HepG2 (cell line): ENCODE data around the gene KATNB1. TPM values are rescaled to one million over a fixed set of nuclear protein-coding genes. Genes with fewer than 3 reads are reported as not detected.

Experiments used
- CBX5 ChIP-seq: sonication (generic); formaldehyde crosslinking; IDR thresholded peaks from 2 replicates; pipeline ENCODE4 v1.4.0; 2020; ENCODE audit warnings: missing genetic modification reagents, borderline replicate concordance
- CENPBD1 ChIP-seq: sonication (generic); formaldehyde crosslinking; IDR thresholded peaks from 2 replicates; pipeline ENCODE4 v1.8.0; 2022; ENCODE audit warnings: missing genetic modification reagents, low read depth, mild to moderate bottlenecking, borderline replicate concordance
- GMEB1 ChIP-seq: sonication (generic); formaldehyde crosslinking; IDR thresholded peaks from 2 replicates; pipeline ENCODE4 v1.5.1; 2020; ENCODE audit warnings: missing genetic modification reagents, mild to moderate bottlenecking, borderline replicate concordance
- KDM5A ChIP-seq: fragments of 200-600 bp; sonication (generic); IDR thresholded peaks from 2 replicates; pipeline ENCODE4 v1.7.0; 2018; ENCODE audit warnings: antibody characterized with exemption, mild to moderate bottlenecking, low read length, borderline replicate concordance
- MAFF ChIP-seq: IDR thresholded peaks from 2 replicates; pipeline ENCODE4 v1.6.1; 2011; ENCODE audit warnings: low read depth, low read length, improper control_type of control experiment
- NRL ChIP-seq: sonication (generic); formaldehyde crosslinking; IDR thresholded peaks from 2 replicates; pipeline ENCODE4 v1.5.0; 2020; ENCODE audit warnings: missing genetic modification reagents, mild to moderate bottlenecking, moderate library complexity, borderline replicate concordance
- PHB2 ChIP-seq: fragments of 450-650 bp; IDR thresholded peaks from 2 replicates; pipeline ENCODE4 v1.6.1; 2018; ENCODE audit not compliant: partially characterized antibody
- SOX5 ChIP-seq: IDR thresholded peaks from 2 replicates; pipeline ENCODE4 v1.6.1; 2016; ENCODE audit warnings: borderline replicate concordance
- TMF1 ChIP-seq: sonication (generic); formaldehyde crosslinking; IDR thresholded peaks from 2 replicates; pipeline ENCODE4 v1.8.1; 2022; ENCODE audit warnings: low read depth, missing genetic modification reagents
- ZNF414 ChIP-seq: sonication (generic); formaldehyde crosslinking; IDR thresholded peaks from 2 replicates; pipeline ENCODE4 v1.5.0; 2020; ENCODE audit warnings: missing genetic modification reagents
- ZNF513 ChIP-seq: sonication (generic); formaldehyde crosslinking; conservative IDR thresholded peaks from 2 replicates; pipeline ENCODE4 v1.5.0; 2020; ENCODE audit warnings: missing genetic modification reagents
- ZNF589 ChIP-seq: sonication (generic); formaldehyde crosslinking; conservative IDR thresholded peaks from 2 replicates; pipeline ENCODE4 v1.8.0; 2022; ENCODE audit warnings: mild to moderate bottlenecking, moderate library complexity, missing genetic modification reagents
- ZNF788 ChIP-seq: sonication (generic); formaldehyde crosslinking; IDR thresholded peaks from 2 replicates; pipeline ENCODE4 v1.5.0; 2020; ENCODE audit warnings: mild to moderate bottlenecking, missing genetic modification reagents, borderline replicate concordance
- polyA plus RNA-seq, 8 experiments: library from polyadenylated mRNA; depleted of rRNA in 3 of 8; stranded (reverse) in 7 of 8; unstranded in 1 of 8; fragments of >200 nt; fragmentation: Illumina TruSeq in 4 of 8; extraction: Trizol in 4 of 8; gene quantifications; 2 replicates each; pipeline versions ENCODE4 v1.2.1 to v1.2.3, GENCODE V29; 2011 to 2016; ENCODE audit warnings: low read depth in 4 of 8, missing spikeins in 1 of 8, mixed read lengths in 1 of 8; ENCODE audit not compliant: insufficient read depth in 1 of 8
- total RNA-seq, 5 experiments: library from RNA; depleted of rRNA; stranded (reverse); fragments of >200 nt; fragmentation: Illumina TruSeq; extraction: Trizol; gene quantifications; 2 replicates each; pipeline ENCODE4 v1.2.3, GENCODE V29; 2016; ENCODE audit warnings: low read depth in 1 of 5
- TF ChIP-seq, protein P1 (sequence below): sonication (generic); formaldehyde crosslinking; IDR thresholded peaks from 2 replicates; pipeline ENCODE4 v1.4.0; 2020; ENCODE audit warnings: missing genetic modification reagents
- TF ChIP-seq, protein P2 (sequence below): sonication (generic); formaldehyde crosslinking; IDR thresholded peaks from 2 replicates; pipeline ENCODE4 v1.8.1; 2023; ENCODE audit warnings: mild to moderate bottlenecking, inconsistent platforms, moderate library complexity, missing genetic modification reagents, borderline replicate concordance

Gene KATNB1
- total and polyA plus RNA-seq, 2 of the 13 experiments (the other 11 are each of a cell fraction or from before 2014, with no cell fraction given), result 31.5 to 43.5 TPM

- TF ChIP-seq KDM5A (no peak), SOX5 (CRISPR knock-in tag) (no peak), TMF1 (no peak), ZNF788 (CRISPR knock-in tag) (no peak), CBX5 (CRISPR knock-in tag) (no peak), ZNF513 (no peak), NRL (CRISPR knock-in tag) (no peak), CENPBD1 (CRISPR knock-in tag) (no peak), ZNF589 (no peak), ZNF414 (CRISPR knock-in tag) (no peak), MAFF (no peak), PHB2 (no peak), GMEB1 (CRISPR knock-in tag) (0 out of 2 replicates have a peak, but pooled peaks have one; percentile 46)
- TF ChIP-seq, protein P1, sequence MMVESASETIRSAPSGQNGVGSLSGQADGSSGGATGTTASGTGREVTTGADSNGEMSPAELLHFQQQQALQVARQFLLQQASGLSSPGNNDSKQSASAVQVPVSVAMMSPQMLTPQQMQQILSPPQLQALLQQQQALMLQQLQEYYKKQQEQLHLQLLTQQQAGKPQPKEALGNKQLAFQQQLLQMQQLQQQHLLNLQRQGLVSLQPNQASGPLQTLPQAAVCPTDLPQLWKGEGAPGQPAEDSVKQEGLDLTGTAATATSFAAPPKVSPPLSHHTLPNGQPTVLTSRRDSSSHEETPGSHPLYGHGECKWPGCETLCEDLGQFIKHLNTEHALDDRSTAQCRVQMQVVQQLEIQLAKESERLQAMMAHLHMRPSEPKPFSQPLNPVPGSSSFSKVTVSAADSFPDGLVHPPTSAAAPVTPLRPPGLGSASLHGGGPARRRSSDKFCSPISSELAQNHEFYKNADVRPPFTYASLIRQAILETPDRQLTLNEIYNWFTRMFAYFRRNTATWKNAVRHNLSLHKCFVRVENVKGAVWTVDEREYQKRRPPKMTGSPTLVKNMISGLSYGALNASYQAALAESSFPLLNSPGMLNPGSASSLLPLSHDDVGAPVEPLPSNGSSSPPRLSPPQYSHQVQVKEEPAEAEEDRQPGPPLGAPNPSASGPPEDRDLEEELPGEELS, result no peak
- TF ChIP-seq, protein P2, sequence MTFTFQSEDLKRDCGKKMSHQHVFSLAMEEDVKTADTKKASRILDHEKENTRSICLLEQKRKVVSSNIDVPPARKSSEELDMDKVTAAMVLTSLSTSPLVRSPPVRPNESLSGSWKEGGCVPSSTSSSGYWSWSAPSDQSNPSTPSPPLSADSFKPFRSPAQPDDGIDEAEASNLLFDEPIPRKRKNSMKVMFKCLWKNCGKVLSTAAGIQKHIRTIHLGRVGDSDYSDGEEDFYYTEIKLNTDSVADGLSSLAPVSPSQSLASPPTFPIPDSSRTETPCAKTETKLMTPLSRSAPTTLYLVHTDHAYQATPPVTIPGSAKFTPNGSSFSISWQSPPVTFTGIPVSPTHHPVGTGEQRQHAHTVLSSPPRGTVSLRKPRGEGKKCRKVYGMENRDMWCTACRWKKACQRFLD (CRISPR knock-in tag), result no peak
Measured at GRCh38 chr16:57694725-57695679, 40.6 kb upstream of the KATNB1 start, which contains the start of gene DRC7 (continued).
